GM19099 (cell line): Measurements from ENCODE around the gene POR.

Source experiments
- POLR2A ChIP-seq: IDR thresholded peaks from 3 replicates; pipeline ENCODE4 v1.6.1; 2011; ENCODE audit warnings: low read depth; ENCODE audit not compliant: insufficient read length; ENCODE audit errors: extremely low read depth

POR gene

DNA sequence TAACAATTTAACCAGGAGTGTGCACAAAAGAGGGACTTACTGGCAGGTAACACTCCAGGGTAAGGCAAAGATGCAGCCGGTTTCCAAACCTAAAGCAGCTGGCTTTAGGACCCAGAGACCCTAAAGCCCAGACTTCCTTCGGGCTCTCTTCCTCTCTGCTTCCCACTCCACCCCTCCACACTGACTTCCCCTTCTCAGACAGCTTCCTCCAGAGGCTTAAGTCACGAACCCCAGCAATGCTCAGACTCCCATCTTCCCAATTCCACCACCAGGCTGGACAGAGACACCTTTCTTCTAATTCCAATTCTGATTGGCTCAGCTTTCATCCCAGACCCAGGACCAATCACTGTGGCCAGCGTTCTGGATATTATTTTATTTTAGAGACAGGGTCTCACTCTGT, 108.0 kb downstream of the POR start:
- TF ChIP-seq POLR2A = no peak

DNA sequence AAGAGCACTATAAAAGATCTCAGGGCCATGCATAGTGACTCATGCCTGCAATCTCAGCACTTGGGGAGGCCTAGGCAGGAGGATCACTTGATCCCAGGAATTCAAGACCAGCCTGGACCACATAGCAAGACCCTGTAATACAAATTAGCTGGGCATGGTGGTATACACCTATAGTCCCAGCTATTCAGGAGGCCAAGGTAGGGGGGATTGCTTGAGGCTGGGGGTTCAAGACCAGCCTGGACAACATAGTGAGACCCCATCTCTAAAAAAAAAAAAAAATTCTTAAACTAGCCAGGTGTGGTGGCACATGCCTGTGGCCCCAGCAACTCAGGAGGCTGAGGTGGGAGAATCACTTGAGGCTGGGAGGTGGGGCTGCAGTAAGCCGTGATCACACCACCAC, 117.0 kb downstream of the POR start:
- no peak for TF ChIP-seq POLR2A
